Neural crest cell (in vitro differentiated cells): ENCODE measurements around the gene CBFB. TPM values are rescaled to one million over a fixed set of nuclear protein-coding genes. Genes with fewer than 3 reads are reported as not detected.

Source experiments
- DNase-seq: peaks from one replicate; pipeline ENCODE4 v3.0.0; 2021; ENCODE audit warnings: low read depth, mixed read lengths, low spot score
- H3K27ac Mint-ChIP-seq: one replicate; pipeline ENCODE4 v1.8.0; 2021; ENCODE audit warnings: mild to moderate bottlenecking, mixed read lengths; ENCODE audit not compliant: unreplicated experiment
- H3K27me3 Mint-ChIP-seq: 2 replicates; pipeline ENCODE4 v1.8.0; 2021; ENCODE audit warnings: low read depth, mild to moderate bottlenecking, mixed read lengths
- H3K36me3 Mint-ChIP-seq: 2 replicates; pipeline ENCODE4 v1.8.0; 2021; ENCODE audit warnings: low read depth, mild to moderate bottlenecking, mixed read lengths
- H3K4me1 Mint-ChIP-seq: 2 replicates; pipeline ENCODE4 v1.8.0; 2021; ENCODE audit warnings: mixed read lengths
- H3K4me3 Mint-ChIP-seq: one replicate; pipeline ENCODE4 v1.8.0; 2021; ENCODE audit warnings: mild to moderate bottlenecking, mixed read lengths
- H3K9me3 Mint-ChIP-seq: 2 replicates; pipeline ENCODE4 v1.8.0; 2021; ENCODE audit warnings: mixed read lengths
- CTCF ChIP-seq: fragments of 200-600 bp; sonication (generic); conservative IDR thresholded peaks from 2 replicates; pipeline ENCODE4 v1.5.0; 2021; ENCODE audit warnings: antibody characterized with exemption, mild to moderate bottlenecking
- total RNA-seq: library from RNA; stranded (reverse); gene quantifications from 2 replicates; pipeline ENCODE4 v1.2.1, GENCODE V29; 2021

Gene CBFB
- total RNA-seq, 1 donor from 2014 or later, result 106 TPM

- Mint-ChIP-seq H3K36me3 (peaks cover 4% of the 10 kb centered on the region), H3K27ac (no peak overlapping the region), H3K4me3 (no peak overlapping the region), H3K9me3 (no peaks in the 10 kb centered on the region), H3K27me3 (no peaks in the 10 kb centered on the region), H3K4me1 (no peaks in the 10 kb centered on the region)
- no peak for DNase-seq
- no peak for TF ChIP-seq CTCF
Observed at GRCh38 chr16:67098599-67098998, 69.7 kb downstream of the CBFB start.

GRCh38 chr16:67100569-67101310 lies 71.8 kb downstream of the CBFB start:
- Mint-ChIP-seq H3K27ac (no peak overlapping the region), H3K4me1 (no peaks in the 10 kb centered on the region), H3K27me3 (no peaks in the 10 kb centered on the region), H3K36me3 (peaks cover 4% of the 10 kb centered on the region), H3K9me3 (no peaks in the 10 kb centered on the region), H3K4me3 (no peak overlapping the region)
- DNase-seq, result no peak
- peak; percentile 55 for TF ChIP-seq CTCF

GRCh38 chr16:67101311-67102082 lies 72.5 kb downstream of the CBFB start:
- H3K27me3 Mint-ChIP-seq, result no peaks in the 10 kb centered on the region
- no peak overlapping the region for H3K4me3 Mint-ChIP-seq
- H3K36me3 Mint-ChIP-seq, result peaks cover 4% of the 10 kb centered on the region
- H3K9me3 Mint-ChIP-seq, result no peaks in the 10 kb centered on the region
- H3K27ac Mint-ChIP-seq, result no peak overlapping the region
- no peaks in the 10 kb centered on the region for H3K4me1 Mint-ChIP-seq
- TF ChIP-seq CTCF, result no peak
- DNase-seq, result no peak

GRCh38 chr16:67104061-67104460 lies 75.1 kb downstream of the CBFB start:
- peak; percentile 7 for DNase-seq
- H3K27me3 Mint-ChIP-seq, result no peaks in the 10 kb centered on the region
- H3K9me3 Mint-ChIP-seq, result no peaks in the 10 kb centered on the region
- peaks cover 4% of the 10 kb centered on the region for H3K36me3 Mint-ChIP-seq
- TF ChIP-seq CTCF, result peak; percentile 52
- H3K4me3 Mint-ChIP-seq, result peak overlapping the region; percentile 32
- no peak overlapping the region for H3K27ac Mint-ChIP-seq
- no peaks in the 10 kb centered on the region for H3K4me1 Mint-ChIP-seq

GRCh38 chr16:67104845-67105244 lies 75.9 kb downstream of the CBFB start:
- Mint-ChIP-seq H3K4me3 (no peak overlapping the region), H3K9me3 (no peaks in the 10 kb centered on the region), H3K27me3 (no peaks in the 10 kb centered on the region), H3K36me3 (peaks cover 4% of the 10 kb centered on the region), H3K4me1 (peaks cover 6% of the 10 kb centered on the region), H3K27ac (peak overlapping the region; percentile 1)
- DNase-seq, result no peak
- no peak for TF ChIP-seq CTCF
